Activated CD4-positive, alpha-beta T cell treated with anti-CD3 and anti-CD28 coated beads for 4 hours (primary cell): ENCODE measurements around the gene GAS7.

ENCODE experiments used
- DNase-seq, 2 donors: peaks; one replicate each; pipeline ENCODE4 v3.0.0-alpha.2; 2020

GAS7 gene

DNA sequence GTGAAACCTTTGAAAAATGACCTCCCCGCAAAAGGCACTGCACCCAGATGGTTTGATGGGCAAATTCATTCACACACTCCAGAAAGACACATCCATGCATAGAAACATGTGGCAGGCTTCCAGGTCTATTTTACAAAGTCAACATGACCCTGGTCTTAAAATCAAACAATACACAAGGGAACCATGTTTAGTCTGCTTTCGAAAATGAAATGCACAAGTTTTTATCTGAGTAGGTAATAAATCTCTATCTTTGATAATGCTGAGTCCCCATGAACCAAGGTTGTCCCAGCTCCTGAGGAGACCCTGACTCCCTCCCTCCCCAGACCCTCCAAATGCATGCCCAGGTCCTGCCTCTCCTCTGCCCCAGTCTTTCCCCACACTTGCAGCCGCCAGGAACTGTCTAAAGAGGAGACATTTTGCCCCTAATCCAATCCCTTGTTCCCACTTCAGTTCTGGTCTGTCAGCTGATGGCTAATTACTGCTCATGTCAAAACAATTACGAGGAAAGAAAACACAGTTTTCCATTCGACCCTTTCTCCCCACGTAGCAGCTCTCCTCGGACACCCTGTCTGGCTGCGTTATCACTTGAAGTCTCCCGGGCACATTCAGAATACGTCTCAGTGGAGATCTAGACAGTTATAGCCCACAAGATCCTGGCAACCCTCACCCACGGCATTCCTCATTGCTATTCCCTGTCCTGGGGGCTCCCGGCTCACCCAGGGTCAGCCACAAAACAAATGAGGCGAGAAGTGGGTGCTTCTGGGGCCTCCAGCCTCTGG, 224.5 kb downstream of the GAS7 start:
- no peak for DNase-seq

DNA sequence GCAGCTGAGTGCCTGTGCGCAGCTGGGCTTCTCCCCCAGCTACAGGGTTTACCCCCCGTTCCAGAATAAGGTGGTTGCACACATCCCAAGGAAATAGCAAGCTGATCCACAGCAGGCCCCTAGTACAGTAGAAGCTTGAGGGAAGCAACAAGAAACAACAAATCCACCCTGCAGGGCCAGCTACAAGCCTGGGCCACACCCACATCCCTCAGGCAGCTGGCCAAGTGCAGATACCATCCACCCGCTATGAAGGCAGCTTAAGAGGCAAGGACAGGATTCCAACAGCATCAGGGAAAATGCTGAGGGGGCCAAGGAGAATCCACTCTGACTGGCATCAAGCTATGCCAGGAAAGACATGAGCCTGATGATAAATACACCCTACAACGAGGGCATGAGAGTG, 226.4 kb downstream of the GAS7 start:
- DNase-seq, result no peak

DNA sequence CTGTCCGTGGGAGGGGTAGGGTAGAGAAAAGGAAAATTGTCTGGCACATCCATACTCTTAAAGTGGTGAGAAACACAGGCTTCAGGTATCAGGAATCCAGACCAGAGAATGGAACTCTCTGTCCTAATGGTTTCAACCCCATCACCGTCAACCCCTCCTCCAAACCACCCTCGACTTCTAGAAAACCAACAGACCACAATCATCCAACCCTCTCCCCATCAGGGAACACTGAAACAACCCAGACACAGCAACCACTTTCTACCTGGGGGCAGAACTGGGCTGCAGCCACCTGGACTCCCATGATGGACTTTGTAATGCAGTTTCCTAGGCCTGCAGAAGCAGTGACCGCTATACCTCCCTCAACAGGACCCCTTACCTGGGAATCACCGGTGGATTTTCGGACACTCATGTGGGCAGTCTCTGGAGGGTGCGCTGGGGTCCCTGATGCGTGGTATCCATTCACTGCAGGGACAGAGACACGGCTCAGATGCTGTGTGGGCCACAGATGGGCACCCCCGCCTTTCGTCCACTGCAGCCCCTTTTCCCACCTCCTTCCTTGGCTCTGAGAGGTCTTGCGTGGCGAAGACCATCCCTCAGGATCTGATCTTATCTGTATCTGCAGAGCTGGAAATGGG, 229.0 kb downstream of the GAS7 start:
- DNase-seq, result no peak

DNA sequence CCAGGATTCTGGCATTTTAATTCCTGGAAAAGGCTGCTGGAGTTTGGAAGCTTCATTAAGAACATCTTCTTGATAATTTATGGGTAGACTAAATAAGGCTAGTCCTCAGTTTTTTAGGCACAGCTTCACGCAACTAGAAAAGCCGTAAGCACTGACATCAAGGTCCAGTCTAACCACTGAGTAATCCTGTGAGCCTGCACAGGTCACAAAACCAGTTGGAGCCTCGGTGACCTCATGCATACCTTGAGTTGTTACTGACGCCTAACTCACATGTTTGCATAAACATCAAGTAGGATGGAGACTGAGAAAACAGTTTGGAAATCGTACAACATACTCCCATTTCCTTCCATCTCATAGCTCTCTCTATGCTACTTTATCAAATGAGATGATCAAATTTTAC, 229.5 kb downstream of the GAS7 start:
- no peak for DNase-seq

DNA sequence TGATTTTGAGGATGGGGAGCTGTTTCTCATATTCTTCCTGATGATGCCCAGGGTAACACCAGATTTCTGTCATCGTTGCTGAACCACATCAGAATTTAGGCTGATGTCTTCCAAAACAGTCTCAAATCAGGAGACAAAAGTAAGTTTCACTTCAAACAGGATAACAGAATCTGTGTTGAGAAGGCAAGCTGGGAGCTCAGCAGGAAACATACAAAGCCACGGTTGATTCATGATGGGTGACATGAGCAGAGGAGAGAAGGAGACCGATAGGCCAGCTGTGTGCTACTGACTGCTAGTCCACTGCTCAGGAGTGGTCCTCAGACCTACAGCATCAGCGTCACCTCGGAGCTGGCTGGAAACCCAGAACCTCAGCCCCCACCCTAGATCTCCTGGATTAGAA, 230.4 kb downstream of the GAS7 start:
- no peak for DNase-seq

DNA sequence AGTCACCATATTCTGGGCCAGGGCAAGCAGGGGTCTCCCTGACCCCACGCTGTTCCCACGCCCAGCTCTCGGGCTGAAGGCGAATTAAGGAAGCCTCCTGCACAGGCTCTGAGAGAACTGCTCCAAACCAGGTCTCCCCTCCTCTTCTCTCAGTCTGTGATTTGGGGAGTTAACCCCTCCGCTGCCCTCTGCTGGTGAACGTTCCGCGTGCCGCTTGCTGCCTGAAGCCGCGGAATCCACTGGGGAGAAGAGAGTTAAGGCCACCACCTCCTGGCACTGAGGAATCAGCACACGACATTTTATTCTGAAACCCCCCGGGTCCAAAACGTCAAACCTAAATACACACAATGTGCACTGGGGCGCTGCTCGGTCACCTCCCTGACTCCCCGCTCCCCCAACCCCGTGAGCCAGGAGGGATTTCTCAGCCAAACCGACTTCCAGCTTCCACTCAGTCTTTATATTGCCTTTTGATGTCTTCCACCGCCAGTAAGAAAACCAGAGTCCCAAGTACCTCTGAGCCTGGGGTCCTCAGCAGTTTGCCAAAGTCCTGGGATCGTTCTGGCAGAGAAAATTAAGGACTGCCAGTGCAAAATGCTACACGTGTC, 238.9 kb downstream of the GAS7 start:
- no peak for DNase-seq

DNA sequence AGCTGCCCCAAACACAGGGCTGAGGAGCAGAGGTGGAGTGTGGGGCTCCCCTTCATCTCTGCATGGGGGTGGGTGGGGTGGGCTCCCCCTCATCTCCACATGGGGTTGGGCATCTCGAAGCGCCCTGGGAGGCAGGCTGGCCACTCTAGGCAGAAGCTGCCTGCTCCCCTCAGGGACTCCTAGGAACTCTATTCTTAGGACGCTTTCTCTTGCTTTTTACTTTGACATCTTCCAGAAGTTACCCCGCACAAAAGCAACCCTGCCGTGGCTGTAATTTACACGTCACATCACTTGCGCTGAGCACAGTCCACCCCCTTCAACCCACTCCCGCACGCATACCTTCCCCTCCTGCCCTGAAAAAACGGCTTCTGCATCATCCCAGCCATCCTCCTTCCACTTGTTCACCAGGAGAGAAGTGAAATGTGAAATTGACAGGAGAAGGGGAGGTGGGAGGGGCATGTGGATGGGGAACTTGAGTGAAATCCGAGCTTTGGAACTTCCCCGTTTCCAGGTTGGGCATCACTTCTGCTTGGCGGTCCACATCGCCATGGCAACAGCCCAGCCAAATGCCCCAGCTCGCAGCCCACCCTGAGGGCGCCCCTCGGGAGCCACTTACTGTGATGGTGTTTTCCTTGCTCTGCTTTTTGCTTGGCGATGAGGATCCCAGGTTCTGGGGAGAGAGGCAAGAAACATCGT, 239.7 kb downstream of the GAS7 start:
- no peak for DNase-seq

DNA sequence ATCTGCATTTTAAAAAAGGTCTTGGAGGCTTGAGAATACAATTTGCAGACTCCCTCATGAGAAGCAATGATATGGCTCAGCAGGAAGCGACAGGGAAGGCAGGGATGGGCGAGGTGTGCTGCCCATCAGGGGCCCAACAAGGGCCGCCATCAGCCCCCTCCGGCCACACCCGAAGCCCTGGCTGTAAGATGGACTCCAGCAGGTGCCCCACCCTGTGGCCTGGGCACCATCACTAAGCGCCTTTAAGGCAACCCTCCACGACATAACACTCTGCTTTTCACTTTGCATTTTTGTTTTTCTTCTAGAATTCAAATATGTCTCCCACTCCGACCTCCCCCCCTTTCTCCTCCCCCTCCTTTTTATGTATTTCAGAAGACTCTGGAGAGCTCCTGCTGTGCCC, 241.2 kb downstream of the GAS7 start:
- no peak for DNase-seq

DNA sequence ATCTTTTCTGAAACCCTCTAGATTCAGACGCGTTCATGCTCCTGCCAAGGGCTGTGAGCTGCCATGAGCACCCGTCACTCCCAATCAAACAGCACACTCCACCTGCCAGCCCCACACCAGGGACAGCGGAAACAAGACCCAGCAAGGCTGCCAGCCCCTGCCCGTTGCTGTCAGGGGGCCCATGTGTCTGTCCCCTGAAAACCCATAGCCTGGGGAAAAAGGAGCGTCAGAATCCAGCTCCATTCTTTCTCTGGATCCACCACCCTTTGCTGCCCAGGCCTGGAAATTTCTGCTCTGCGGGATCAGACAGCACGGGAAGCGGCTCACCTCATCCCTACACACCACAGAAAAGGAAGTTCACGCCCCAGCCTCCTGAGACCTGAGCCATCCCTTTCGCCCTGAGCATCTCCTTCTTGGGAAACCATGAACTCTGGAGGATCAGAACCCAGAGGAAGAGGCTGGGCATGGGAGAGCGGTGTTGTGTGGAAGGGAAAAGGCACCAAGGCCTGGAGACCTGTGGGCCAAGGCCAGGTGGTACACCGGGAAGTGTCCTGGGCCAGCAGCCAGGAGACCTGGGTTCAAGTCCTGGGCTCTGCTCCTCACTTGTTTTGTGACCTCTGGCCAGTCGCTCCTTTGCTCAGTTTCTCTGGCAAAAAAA, 241.8 kb downstream of the GAS7 start:
- DNase-seq, result no peak

DNA sequence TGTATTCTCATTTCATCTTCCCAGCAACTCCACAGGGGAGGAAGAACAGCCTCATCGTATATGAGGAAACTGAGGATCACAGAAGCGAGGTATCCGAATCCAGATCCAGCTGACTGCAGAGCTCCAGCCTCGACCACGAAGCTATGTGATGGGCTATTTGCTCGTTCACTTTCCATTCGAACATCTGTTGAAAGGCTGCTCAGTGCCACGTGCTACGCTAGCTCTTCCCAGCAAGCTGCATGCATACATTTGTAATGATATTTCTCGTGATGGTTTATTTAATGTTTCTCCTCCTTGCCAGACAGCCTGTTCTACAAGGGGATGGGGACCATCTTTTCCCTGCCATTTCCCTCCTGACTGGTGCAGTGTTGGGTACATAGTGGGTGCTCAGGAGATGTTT, 244.9 kb downstream of the GAS7 start:
- no peak for DNase-seq

DNA sequence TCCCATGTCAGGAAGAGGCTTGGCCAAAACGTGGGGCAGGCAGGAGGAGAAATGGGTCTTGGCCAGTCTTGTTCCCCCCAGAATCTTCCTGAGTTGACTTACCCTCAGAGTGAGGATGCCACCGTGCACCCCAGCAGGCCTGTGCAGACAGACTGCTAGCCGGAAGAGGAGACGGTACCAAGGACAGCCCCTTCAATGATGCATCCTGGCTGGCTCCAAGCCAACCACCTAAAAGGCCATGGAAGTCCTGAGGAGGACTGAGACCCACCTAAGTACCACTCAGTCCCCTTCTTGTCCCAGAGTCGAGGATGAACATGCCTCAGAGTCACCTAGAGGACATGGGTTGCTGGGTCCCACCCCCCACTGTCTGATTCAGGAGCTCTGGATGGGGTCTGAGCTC, 246.6 kb downstream of the GAS7 start:
- DNase-seq, result no peak

DNA sequence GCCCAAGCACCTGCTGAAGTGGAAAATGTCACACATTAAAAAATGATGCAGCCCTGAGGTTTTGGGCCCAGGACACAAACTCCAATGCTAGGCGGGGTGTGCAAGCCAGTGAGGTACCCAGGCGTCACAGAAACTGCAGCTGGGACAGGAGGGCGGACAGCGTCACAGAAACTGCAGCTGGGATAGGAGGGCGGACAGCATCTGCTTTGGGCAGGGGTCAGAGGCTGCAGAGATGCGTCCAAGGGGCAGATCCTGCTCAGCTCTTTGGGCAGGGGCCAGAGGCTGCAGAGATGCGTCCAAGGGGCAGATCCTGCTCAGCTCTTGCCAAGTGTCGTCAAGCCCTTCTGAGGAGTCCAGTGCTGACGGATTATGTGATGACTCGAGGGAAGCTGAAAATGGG, 249.5 kb downstream of the GAS7 start:
- DNase-seq, result no peak

DNA sequence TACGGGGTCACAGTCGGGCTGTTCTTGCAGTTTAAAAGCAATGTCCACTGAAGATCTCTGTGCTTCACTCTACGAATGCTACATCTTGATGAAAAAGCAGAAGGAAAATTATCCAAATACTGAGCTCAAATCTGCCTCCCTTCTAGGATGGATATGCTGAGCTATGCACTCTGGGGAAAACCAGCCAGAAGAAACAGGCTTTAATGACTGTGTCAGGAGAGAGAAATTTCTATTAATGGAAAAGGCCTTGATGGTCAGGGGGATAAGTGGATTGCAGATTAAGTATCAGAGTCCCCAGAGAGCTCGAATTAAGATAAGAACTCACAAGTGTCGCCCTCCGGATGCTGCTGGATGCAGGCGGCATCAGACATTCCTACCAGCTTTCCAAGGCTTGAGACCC, 253.7 kb downstream of the GAS7 start:
- no peak for DNase-seq

DNA sequence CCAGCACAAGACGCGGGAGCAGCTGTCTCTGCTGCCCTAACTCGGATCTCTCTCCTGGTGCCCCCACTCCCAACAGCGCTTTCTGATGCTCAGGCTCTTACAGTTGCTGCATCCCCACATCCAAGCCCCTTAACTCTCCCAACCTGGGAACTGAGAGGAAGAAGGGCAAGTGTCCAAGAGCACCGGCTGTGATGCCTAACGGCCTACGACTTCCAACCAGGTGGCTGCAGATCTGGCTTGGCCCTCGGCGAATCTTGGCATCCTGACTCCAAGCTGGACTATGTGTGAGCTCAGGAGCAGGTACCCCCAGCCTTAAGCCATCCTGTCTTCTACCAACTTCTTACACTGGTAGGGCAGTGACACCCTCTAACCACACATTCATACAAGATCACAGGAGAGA, 255.1 kb downstream of the GAS7 start:
- DNase-seq, result no peak

DNA sequence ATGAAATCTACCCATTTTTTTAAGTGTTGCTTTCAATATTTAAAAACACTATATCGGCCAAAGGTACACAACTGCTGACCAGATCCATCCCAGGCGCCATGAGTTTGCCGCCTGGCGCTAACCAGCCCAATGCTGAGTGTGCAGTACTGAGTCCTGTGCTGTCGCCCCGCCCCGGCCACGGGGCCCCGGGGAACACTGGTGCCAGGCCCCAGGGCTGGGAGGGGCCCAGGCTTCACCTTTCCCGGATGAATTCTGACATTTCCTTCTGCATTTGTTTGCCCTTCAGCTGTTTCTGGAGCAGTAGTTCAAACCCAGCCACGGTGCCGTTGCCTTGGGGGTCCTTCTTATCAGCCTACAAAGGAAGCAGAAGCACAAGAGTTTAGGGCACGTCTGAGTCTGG, 255.5 kb downstream of the GAS7 start:
- no peak for DNase-seq

DNA sequence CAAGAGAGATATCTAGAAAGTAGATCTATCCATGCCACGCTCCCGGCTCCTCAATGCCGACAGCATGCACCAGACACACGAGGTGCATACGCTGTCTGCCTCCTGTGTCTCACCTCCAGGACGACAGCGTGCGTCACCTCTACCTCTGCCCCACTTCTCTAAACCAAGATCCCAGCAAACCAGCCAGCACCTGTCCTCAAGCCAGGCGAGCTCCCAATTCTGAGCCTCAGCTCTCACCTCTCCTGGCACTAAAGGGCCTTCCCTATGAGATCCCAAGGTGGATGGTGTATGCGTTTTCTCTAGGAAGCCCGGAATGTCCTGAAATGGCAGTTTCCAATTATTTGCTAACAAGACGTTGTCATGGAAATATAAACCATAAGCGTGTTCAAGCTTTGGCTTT, 257.1 kb downstream of the GAS7 start:
- DNase-seq, result no peak

DNA sequence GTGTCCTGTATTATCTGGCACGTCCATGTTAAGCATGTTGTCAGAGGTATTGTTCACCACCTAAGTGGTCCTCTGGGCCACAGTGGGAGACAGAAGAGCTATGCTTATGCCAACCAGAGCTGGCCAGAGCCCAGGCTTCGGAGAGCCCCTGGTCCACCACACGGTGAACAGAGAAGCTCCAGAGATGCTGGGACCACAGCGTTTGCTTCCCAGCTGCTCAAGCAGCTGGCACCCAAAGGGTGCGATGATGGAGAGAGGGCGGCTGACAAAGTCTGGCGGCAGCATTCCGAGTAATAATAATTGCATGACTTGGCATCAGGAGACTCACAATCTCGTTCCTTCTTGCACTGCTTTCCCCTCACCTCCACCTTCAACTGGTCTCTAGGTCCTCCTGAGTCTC, 257.6 kb downstream of the GAS7 start:
- DNase-seq, result no peak

DNA sequence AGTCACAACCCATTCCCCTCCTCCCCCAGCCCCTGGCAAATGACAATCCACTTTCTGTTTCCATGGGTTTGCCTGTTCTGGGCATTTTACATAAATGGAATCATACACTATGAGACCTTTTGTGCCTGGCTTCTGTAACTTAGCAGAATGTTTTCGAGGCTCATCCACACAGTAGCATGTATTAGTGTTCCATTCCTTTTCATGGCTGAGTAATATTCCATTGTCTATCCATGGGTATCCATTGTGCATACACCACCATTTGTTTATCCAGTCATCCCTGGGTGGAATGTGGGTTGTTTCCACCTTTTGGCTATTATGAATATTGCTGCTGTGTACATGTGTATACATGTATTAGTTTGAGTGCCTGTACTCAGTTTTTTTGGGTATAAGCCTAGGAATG, 259.6 kb downstream of the GAS7 start:
- DNase-seq, result no peak

DNA sequence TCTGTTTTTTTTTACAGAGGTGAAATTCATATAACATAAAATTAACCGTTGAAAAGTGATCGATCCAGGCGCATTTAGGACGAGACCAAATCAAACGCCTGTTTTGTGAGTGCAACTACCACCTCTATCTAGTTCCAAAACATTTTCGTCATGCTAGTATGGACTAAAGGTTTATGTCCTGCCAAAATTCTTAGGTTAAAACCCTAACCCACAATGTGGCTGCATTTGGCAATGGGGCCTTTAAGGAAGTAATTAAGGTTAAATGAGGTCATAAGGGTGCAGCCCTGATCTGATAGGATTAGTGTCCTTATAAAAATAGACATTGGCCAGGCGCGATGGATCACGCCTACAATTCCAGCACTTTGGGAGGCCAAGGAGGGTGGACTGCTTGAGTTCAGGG, 260.5 kb downstream of the GAS7 start:
- DNase-seq, result no peak

DNA sequence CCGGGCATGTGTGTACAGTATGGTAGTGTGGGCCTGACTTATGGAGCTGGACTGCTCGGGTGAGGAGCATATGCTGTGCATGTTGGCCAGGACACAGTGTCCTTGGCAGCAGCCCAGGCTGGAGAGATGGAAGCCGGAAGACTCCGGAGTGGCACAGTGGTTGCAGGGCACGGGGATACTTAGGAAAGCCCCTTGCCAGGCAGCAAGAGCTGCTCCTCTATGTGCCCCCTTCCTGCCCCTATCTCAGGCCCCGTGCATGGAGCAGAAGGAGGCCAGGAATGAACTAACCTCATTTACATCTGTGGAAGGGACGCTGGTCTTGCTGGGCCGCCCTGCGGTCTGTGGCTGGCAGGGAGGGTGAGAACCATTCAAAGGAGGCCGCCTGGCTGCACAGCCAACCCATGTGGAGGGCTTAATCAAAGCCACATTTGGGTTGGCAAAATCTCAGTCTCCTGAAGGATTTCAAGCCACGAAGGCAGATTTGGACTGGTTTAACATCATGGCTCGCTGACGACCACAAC, 261.1 kb downstream of the GAS7 start:
- DNase-seq, result no peak

DNA sequence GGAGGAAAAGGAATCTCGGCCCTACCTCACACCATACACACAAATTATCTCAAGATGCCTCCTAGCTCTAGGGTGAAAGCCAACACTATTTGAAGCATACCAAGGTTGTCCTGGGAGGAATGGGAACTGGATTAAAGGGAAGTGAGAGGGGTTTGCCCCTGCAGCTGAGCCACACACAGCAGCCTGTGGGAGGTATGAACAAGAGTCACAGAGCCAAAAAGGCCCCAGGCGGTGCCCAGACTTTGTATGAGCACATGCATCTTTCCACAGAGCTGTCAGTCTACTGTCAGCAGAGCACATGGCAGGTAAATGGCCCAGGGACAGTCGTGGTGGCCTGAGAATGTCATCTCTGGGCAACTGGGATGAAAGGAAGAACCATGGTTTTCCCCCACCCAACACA, 262.3 kb downstream of the GAS7 start:
- no peak for DNase-seq

DNA sequence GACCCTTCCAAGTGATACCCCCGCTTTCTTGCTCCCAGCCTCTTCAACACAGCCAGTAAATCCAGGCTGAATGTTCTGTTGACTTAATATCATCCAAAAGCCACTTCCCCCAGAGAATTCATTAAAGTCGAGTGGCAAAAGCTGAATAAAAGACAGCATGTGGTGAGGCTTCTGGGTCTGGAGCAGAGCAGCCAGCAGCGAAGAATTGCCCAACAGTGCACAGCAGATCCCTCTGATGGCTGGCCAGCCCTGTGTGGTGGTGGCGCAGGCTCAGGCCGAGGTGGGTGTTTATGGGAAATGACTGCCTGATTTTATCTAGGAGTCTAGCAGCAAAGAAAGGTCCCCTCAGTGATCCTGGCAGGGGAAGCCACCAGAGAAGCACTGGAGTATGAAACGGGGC, 263.0 kb downstream of the GAS7 start:
- no peak for DNase-seq

DNA sequence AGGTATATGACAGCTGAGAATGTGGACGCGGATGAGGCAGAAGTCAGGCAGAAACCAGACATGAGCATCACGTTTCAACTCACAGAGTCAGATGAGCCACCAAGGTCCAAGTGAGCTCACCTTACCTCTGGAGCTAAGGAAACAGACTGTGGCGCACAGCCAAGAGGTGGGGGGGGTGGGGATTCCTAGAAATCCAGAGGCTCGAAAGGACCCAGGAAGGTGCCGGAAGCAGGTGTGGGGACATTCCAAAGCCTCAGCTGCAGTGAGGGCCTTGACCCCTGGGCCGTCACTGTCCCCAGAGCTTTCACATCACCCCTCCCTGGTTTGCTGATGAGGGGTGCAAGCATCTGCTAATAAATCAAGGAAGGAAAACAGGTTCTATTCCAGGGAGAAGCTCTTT, 264.1 kb downstream of the GAS7 start:
- DNase-seq, result no peak
